PC-3 (cell line): Measurements from ENCODE around the gene TSHZ3.

Experiments used
- CTCF ChIP-seq: fragments of 300-600 bp; sonication (generic); conservative IDR thresholded peaks from 2 replicates; pipeline ENCODE4 v1.5.1; 2017; ENCODE audit warnings: antibody characterized with exemption, low read depth, mild to moderate bottlenecking, low read length
- EZH2phosphoT487 ChIP-seq: fragments of 300-600 bp; sonication (generic); IDR thresholded peaks from 2 replicates; pipeline ENCODE4 v1.6.1; 2018; ENCODE audit warnings: mild to moderate bottlenecking, antibody characterized with exemption, low read length, borderline replicate concordance

- TF ChIP-seq CTCF = no peak
- TF ChIP-seq EZH2phosphoT487 = no peak
Measured at GRCh38 chr19:31301306-31301980, 47.8 kb downstream of the TSHZ3 start.
